DMS114 treated with DMSO at 0.1 percent for 48 hours (cell line): Measurements from ENCODE around the gene FAM98B.

Experiments used
- DNase-seq: peaks from one replicate; lab custom pipeline; 2025; ENCODE audit not compliant: unreplicated experiment; lab: John Stamatoyannopoulos, UW

The FAM98B gene

GRCh38 chr15:38536201-38536676, 82.3 kb downstream of the FAM98B start:
- no peak for DNase-seq
